Neural progenitor cell (in vitro differentiated cells): ENCODE results near the gene ADGRD1. TPM values are rescaled to one million over a fixed set of nuclear protein-coding genes. Genes with fewer than 3 reads are reported as not detected.

Source experiments
- DNase-seq: peaks from one replicate; pipeline ENCODE4 v3.0.0-alpha.2; 2016; ENCODE audit warnings: low spot score
- H2AFZ ChIP-seq: fragments of 200-600 bp; sonication (generic); replicated peaks from 2 replicates; pipeline ENCODE4 v1.6.1; 2016; ENCODE audit warnings: antibody characterized with exemption
- H3F3A ChIP-seq: fragments of 200-600 bp; sonication (generic); 2 replicates; pipeline ENCODE4 v1.6.1; 2016; ENCODE audit warnings: antibody characterized with exemption, low read depth
- H3K27ac ChIP-seq: fragments of 200-600 bp; sonication (generic); 2 replicates; pipeline ENCODE4 v1.5.1; 2016; ENCODE audit warnings: mild to moderate bottlenecking
- H3K27me3 ChIP-seq: fragments of 200-600 bp; sonication (generic); 2 replicates; pipeline ENCODE4 v1.6.1; 2016; ENCODE audit warnings: mild to moderate bottlenecking, moderate library complexity
- H3K36me3 ChIP-seq: fragments of 200-600 bp; sonication (generic); 2 replicates; pipeline ENCODE4 v1.5.1; 2016
- H3K4me1 ChIP-seq: fragments of 200-600 bp; sonication (generic); 2 replicates; pipeline ENCODE4 v1.6.1; 2016; ENCODE audit warnings: mixed run types
- H3K4me2 ChIP-seq: fragments of 200-600 bp; sonication (generic); 2 replicates; pipeline ENCODE4 v1.6.1; 2016
- H3K4me3 ChIP-seq: fragments of 200-600 bp; sonication (generic); 2 replicates; pipeline ENCODE4 v1.5.1; 2016
- H3K79me2 ChIP-seq: fragments of 200-600 bp; sonication (generic); 2 replicates; pipeline ENCODE4 v1.6.1; 2016; ENCODE audit warnings: low read depth
- H3K9ac ChIP-seq: fragments of 200-600 bp; sonication (generic); 2 replicates; pipeline ENCODE4 v1.6.1; 2016
- H3K9me3 ChIP-seq: fragments of 200-600 bp; sonication (generic); 2 replicates; pipeline ENCODE4 v1.5.1; 2016; ENCODE audit warnings: low read depth
- H4K20me1 ChIP-seq: fragments of 200-600 bp; sonication (generic); 2 replicates; pipeline ENCODE4 v1.6.1; 2016; ENCODE audit warnings: low read depth
- H3K27ac Mint-ChIP-seq: 3 replicates; pipeline ENCODE4 v1.8.0; 2021; ENCODE audit warnings: mixed read lengths
- H3K27me3 Mint-ChIP-seq: 2 replicates; pipeline ENCODE4 v1.8.0; 2022; ENCODE audit warnings: low read depth, mild to moderate bottlenecking, inconsistent platforms, moderate library complexity, mixed read lengths; ENCODE audit not compliant: insufficient read depth
- H3K36me3 Mint-ChIP-seq: 3 replicates; pipeline ENCODE4 v1.8.0; 2021; ENCODE audit warnings: mixed read lengths
- H3K4me1 Mint-ChIP-seq: 3 replicates; pipeline ENCODE4 v1.8.0; 2021; ENCODE audit warnings: mixed read lengths
- H3K4me3 Mint-ChIP-seq: 3 replicates; pipeline ENCODE4 v1.8.0; 2021; ENCODE audit warnings: mild to moderate bottlenecking, moderate library complexity, mixed read lengths
- H3K9me3 Mint-ChIP-seq: 3 replicates; pipeline ENCODE4 v1.8.0; 2020; ENCODE audit warnings: mixed read lengths
- CTCF ChIP-seq: fragments of 200-600 bp; sonication (generic); IDR thresholded peaks from 2 replicates; pipeline ENCODE4 v1.5.1; 2017; ENCODE audit warnings: antibody characterized with exemption, mild to moderate bottlenecking
- EZH2 ChIP-seq: fragments of 200-600 bp; sonication (generic); IDR thresholded peaks from 2 replicates; pipeline ENCODE4 v1.6.1; 2017; ENCODE audit warnings: antibody characterized with exemption, mild to moderate bottlenecking, moderate library complexity
- EZH2phosphoT487 ChIP-seq: fragments of 200-600 bp; sonication (generic); IDR thresholded peaks from 2 replicates; pipeline ENCODE4 v1.6.1; 2017; ENCODE audit warnings: antibody characterized with exemption
- total RNA-seq: library from RNA; depleted of rRNA; stranded (reverse); fragments of >200 nt; gene quantifications from 2 replicates; pipeline ENCODE4 v1.2.3, GENCODE V29; 2015; ENCODE audit warnings: low replicate concordance

ADGRD1 gene
- total RNA-seq, 1 donor from 2014 or later = not detected

GRCh38 chr12:131084341-131085011 is 130.8 kb downstream of the ADGRD1 start:
- Histone ChIP-seq H2AFZ (no peak overlapping the region), H3K79me2 (no peaks in the 10 kb centered on the region), H3K9me3 (no peaks in the 10 kb centered on the region), H3K4me1 (no peaks in the 10 kb centered on the region), H3K27me3 (no peaks in the 10 kb centered on the region), H3K9ac (no peak overlapping the region), H3K4me2 (no peak overlapping the region), H3K27ac (no peak overlapping the region), H3K4me3 (no peak overlapping the region), H3K36me3 (no peaks in the 10 kb centered on the region), H4K20me1 (no peaks in the 10 kb centered on the region), H3F3A (no peaks in the 10 kb centered on the region)
- Mint-ChIP-seq H3K27ac (peak overlapping the region; percentile 0), H3K4me1 (no peaks in the 10 kb centered on the region), H3K36me3 (no peaks in the 10 kb centered on the region), H3K4me3 (no peak overlapping the region), H3K9me3 (no peaks in the 10 kb centered on the region), H3K27me3 (peaks cover 5% of the 10 kb centered on the region)
- no peak for DNase-seq
- TF ChIP-seq EZH2phosphoT487 = no peak
- TF ChIP-seq EZH2 = no peak
- TF ChIP-seq CTCF = no peak

- Mint-ChIP-seq H3K27ac (peak overlapping the region; percentile 63), H3K4me3 (no peak overlapping the region), H3K9me3 (no peaks in the 10 kb centered on the region), H3K27me3 (peaks cover 5% of the 10 kb centered on the region), H3K36me3 (no peaks in the 10 kb centered on the region), H3K4me1 (no peaks in the 10 kb centered on the region)
- no peaks in the 10 kb centered on the region for H3F3A ChIP-seq
- DNase-seq = no peak
- H4K20me1 ChIP-seq = no peaks in the 10 kb centered on the region
- H3K9ac ChIP-seq = no peak overlapping the region
- H3K27me3 ChIP-seq = no peaks in the 10 kb centered on the region
- no peaks in the 10 kb centered on the region for H3K36me3 ChIP-seq
- no peak for TF ChIP-seq EZH2
- no peaks in the 10 kb centered on the region for H3K79me2 ChIP-seq
- H2AFZ ChIP-seq = no peak overlapping the region
- H3K27ac ChIP-seq = no peak overlapping the region
- no peak overlapping the region for H3K4me2 ChIP-seq
- H3K4me3 ChIP-seq = no peak overlapping the region
- H3K9me3 ChIP-seq = no peaks in the 10 kb centered on the region
- no peaks in the 10 kb centered on the region for H3K4me1 ChIP-seq
Measured at GRCh38 chr12:131085125-131085815, 131.6 kb downstream of the ADGRD1 start.

GRCh38 chr12:131085816-131086591 is 132.3 kb downstream of the ADGRD1 start:
- DNase-seq = no peak
- TF ChIP-seq CTCF (no peak), EZH2 (no peak), EZH2phosphoT487 (no peak)

More at GRCh38 chr12:131085816-131086591, 132.3 kb downstream of the ADGRD1 start:
- no peak overlapping the region for H3K4me3 ChIP-seq
- Mint-ChIP-seq H3K9me3 (no peaks in the 10 kb centered on the region), H3K27ac (peak overlapping the region; percentile 63), H3K4me3 (no peak overlapping the region), H3K36me3 (no peaks in the 10 kb centered on the region), H3K4me1 (no peaks in the 10 kb centered on the region), H3K27me3 (peaks cover 5% of the 10 kb centered on the region)
- H3K27me3 ChIP-seq = no peaks in the 10 kb centered on the region
- H3K4me1 ChIP-seq = no peaks in the 10 kb centered on the region
- H3K79me2 ChIP-seq = no peaks in the 10 kb centered on the region
- H3K4me2 ChIP-seq = no peak overlapping the region
- H3K27ac ChIP-seq = no peak overlapping the region
- no peaks in the 10 kb centered on the region for H3F3A ChIP-seq
- no peaks in the 10 kb centered on the region for H4K20me1 ChIP-seq
- no peak overlapping the region for H3K9ac ChIP-seq
- no peak overlapping the region for H2AFZ ChIP-seq
- H3K36me3 ChIP-seq = no peaks in the 10 kb centered on the region
- H3K9me3 ChIP-seq = no peaks in the 10 kb centered on the region
